GM18505 (cell line): ENCODE results near the gene QKI.

Source experiments
- ATAC-seq: cut with Tn5 transposase; IDR thresholded peaks from one replicate; pipeline ENCODE4 v1.9.1; 2021; ENCODE audit not compliant: unreplicated experiment
- POLR2A ChIP-seq: IDR thresholded peaks from 4 replicates; pipeline ENCODE4 v1.6.1; 2011; ENCODE audit warnings: borderline replicate concordance; ENCODE audit not compliant: insufficient read depth, insufficient read length; ENCODE audit errors: extremely low read depth

The QKI gene

DNA sequence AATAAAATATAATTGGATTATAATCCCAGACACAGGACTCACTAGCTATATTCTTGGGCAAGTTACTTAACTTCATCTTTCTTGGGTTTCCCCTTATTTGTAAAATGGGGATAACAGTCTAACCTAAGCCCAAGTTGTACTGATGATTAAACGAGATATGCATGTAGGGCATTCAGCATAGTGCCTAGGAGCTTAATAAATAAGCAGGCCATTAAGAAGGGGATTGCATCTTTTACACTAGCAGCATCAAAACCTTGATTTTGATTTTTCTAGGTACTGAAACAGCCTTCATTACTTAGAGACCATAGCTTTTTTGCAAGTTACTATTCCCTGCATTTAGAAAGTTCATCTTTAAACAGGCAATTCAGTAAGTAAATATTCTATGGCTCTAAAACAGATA lies 2.2 kb upstream of the QKI start:
- no peak for ATAC-seq
- TF ChIP-seq POLR2A, result no peak

GRCh38 chr6:163412801-163413344 lies 1.6 kb upstream of the QKI start:
- ATAC-seq, result no peak
- TF ChIP-seq POLR2A, result no peak

DNA sequence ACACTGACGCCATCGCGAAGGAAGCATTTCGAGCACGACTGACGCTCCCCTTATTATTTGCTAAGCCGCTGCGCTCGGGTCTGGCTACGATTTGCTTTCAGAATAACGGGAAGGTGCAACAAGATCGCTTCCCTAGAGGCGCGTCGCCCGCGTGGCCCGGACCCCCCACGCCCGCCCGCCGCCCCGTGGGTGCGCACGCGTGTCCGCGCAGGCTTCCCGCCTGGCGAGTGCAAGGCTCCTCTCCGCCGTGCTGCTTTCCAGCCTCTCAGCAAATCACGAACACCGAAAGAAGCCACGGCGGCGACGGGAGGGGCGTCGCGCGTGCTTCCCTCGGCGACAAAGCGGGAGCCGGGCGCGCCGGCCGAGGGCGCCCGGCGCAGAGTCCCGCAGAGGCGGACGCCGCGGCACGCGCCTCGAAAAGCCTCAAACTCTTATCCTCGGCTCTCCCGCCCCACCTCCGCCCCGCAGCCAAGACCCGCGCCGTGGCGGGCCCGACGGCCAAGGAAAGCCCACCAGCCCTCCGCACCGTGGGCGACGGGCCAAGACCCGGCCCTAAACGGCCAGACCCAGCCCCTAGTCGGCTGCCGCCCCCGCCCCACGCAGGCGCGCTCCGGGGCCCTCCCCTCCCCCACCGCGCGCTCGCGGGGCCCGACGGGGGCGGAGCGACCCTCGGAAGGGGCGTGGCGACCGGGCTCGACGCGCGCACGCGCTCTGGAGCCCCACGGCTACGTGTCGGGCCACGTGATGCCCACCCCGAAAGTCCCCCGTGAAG lies 987 bp upstream of the QKI start:
- ATAC-seq, result peak; percentile 53
- TF ChIP-seq POLR2A, result peak; percentile 77

DNA sequence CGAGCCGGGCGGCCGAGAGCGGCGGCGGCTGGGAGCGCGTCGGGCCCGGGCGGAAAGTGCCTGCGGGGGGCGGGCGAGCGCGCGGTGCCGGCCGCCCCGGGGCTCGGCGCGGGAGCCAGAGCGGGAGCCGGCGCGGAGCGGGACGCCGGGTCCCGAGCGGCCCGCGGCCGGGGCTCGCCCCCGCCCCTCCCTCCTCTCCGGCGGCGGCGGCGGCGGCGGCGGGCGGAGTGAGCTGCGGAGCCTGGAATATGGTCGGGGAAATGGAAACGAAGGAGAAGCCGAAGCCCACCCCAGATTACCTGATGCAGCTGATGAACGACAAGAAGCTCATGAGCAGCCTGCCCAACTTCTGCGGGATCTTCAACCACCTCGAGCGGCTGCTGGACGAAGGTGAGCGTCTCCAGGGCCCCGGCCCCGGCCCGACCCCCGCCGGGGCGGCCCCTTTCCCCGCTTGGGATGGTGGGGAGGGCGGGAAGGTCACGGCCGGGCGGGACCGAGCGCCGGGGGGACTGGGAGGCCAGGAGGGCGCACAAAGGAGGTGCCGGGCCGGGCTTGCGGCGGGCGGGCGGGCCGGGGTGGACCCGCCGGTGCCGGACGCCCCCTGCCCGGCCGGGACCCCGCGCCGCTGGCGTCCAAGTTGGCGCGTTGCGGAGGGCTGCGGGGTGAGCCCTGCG lies 565 bp downstream of the QKI start:
- ATAC-seq, result peak; percentile 1
- TF ChIP-seq POLR2A, result no peak

DNA sequence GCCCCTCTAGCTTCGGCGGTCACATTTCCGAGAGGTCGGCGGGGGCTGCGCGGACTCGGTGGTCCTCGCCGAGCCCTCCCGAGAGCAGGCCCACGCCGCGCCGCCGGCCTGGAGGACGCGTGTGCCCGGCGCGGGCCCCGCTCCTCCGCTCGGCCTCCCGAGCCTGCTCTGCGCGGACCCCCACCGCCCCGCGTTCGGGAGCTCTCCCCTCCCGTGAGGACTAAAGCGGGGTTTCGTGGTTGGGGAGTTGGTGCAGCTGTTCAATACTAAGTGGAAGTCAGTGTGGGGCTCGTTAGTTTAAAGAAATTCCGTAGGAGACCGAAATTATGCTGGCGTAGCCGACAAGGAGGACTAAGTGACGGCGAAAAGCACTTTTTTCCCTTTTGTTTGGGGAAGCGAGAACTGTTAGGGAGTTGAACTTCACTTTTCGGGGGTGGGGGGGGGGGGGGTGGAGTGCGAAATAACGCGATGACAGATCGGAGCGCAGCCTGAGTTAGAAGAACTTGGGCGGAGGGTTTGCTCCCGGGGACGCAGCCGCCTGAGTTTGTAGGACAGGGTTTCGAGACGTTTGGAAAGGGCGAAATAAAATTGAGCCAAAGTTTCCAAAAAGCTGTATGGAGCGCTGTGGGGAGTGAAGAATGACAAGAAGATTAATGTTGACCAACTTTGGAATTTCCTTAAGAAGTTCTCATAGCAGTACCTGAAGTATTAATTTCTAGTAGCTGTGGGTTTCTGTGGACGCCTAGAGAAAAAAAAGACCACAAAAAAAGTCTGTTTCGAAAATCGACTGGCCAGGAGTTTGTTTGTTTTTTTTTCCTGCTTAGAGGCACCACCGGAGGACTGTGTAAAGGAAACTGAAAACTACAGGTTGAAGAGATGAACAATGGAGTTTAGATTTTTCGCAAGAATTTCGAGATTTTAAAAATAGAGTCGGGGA lies 1.4 kb downstream of the QKI start:
- peak; percentile 5 for ATAC-seq

GRCh38 chr6:163416557-163417253 lies 2.2 kb downstream of the QKI start:
- ATAC-seq, result no peak

More for the DNA sequence above, 1.4 kb downstream of the QKI start:
- TF ChIP-seq POLR2A, result peak; percentile 47

GRCh38 chr6:163417595-163417994 lies 3.1 kb downstream of the QKI start:
- no peak for ATAC-seq
- no peak for TF ChIP-seq POLR2A

More at GRCh38 chr6:163416557-163417253, 2.2 kb downstream of the QKI start:
- TF ChIP-seq POLR2A, result no peak

- ATAC-seq, result no peak
- no peak for TF ChIP-seq POLR2A
Observed at GRCh38 chr6:163418311-163419029, 4.0 kb downstream of the QKI start.

GRCh38 chr6:163419413-163420288 lies 5.1 kb downstream of the QKI start:
- TF ChIP-seq POLR2A, result no peak
- no peak for ATAC-seq

GRCh38 chr6:163420289-163420614 lies 5.7 kb downstream of the QKI start:
- TF ChIP-seq POLR2A, result no peak
- ATAC-seq, result no peak

DNA sequence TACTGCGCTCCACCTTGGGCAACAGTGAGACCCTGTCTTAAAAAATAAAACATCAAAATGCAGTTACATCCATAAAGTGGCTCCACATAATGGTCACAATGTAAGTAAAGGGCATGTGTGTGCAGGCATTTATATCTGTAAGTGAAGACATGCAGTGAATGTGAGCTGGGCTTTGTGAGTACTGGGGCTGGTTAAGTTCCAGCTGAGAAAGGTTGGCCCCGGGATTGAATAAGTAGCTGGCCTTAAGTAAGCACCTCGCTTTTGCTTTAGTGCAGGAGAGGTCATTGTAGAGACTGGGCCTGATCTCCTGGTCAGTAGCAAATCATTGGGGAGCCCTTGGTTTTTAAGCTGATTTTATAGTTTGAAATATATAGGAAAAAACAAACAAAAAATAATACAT lies 8.0 kb downstream of the QKI start:
- TF ChIP-seq POLR2A, result no peak
- ATAC-seq, result no peak
